ENCODE results near the gene S100A2.
A peak's percentile ranks its signal among the peaks of the same experiment; 100 is the strongest.

The S100A2 gene

DNA sequence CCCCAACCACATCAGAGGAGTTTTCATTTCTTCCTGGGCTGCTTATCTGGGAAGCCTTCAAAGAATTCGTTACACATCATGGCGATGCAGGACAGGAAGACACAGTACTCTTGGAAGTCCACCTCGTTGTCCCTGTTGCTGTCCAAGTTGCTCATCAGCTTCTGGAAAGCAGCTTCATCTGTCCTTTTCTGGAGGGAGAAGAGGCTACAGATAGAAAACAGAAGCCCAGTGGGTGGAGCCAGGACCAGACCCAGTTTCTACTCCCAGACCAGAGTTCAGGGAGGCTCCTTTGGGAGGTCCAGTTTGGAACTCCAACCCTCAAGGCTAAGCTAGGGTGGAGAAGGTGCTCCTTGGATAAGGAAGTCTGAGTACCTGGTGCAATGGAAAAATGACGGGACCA, 21.9 kb downstream of the S100A2 start:
- DNase-seq = no peak

DNA sequence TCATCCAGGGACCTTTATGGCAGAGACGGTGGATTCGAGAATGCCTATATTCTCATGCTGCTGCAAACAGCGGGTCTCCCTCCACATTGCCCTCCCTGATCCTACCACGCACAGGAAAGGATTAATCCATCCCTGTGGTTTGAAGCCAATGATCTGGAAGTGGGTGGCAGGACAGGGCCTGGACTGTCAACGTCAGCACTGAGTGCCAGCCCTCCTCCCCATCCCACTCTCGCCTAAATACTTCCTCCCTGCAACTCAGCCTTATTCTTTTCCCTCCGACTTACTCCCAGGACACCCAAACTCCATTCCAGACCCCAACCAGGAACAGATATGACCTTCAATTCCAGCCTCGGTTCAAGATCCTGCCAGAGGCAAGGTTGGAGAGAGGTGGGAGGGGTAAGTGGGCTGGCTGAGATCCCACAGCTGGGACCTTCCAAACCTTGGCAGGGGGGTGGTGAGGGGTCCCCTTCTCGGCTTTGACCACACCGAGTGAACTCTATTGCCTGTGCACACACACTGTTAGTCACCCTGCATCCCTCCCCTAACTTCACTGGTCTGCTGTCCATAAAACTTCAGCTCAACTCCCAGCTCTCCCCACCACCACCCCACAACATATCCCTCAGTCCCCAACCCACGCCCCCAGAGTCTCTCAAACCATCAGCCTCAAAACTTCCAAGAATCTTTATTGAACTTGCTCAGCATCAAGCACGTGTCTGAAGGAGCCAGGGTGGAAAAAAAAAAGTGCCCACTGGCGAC, 22.5 kb downstream of the S100A2 start:
- no peak for DNase-seq

DNA sequence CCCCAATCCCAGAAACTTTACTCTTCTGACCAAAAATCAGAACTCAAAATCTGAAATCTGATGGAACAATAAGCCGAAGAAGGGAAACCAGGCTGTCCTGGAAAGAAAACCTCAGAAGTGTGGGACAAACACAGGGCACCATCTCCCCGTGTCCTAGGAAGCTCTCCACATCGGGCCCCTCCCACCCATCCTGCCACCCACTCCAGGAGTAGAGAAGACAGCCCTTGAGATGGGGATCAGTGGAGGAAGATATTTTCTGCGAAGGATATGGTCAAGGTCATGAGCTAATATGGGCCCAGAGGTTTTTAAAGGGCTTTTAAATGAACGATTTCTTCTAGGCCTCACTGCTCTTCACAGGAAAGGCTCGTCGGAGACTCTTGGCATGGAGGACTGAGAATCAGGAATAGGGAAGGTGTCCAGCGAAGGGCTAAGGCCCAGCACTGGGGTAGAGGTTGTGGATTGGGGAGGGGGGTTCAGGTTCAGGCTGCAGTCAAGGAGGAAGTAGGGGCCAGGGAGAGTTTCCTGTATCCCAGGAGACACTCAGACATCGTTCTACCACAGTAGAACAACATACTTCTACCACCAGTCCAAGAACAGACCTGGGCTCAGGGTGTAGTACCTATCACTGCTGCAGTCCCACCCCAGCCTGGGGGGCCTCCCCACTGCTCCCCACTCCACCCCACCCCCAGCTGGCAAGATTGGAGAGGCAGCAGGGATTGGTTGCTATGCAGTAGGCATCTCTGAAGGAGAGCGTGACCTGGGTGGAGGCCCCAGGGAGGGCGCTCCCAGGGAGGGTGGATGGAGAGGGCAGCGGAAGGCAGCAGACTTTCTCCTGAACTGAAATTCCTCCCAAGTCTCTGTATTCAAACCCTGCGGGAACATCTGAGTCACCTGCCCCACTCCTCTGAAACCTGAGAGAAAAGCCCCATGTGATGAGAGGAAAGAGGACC, 23.7 kb downstream of the S100A2 start:
- no peak for DNase-seq

DNA sequence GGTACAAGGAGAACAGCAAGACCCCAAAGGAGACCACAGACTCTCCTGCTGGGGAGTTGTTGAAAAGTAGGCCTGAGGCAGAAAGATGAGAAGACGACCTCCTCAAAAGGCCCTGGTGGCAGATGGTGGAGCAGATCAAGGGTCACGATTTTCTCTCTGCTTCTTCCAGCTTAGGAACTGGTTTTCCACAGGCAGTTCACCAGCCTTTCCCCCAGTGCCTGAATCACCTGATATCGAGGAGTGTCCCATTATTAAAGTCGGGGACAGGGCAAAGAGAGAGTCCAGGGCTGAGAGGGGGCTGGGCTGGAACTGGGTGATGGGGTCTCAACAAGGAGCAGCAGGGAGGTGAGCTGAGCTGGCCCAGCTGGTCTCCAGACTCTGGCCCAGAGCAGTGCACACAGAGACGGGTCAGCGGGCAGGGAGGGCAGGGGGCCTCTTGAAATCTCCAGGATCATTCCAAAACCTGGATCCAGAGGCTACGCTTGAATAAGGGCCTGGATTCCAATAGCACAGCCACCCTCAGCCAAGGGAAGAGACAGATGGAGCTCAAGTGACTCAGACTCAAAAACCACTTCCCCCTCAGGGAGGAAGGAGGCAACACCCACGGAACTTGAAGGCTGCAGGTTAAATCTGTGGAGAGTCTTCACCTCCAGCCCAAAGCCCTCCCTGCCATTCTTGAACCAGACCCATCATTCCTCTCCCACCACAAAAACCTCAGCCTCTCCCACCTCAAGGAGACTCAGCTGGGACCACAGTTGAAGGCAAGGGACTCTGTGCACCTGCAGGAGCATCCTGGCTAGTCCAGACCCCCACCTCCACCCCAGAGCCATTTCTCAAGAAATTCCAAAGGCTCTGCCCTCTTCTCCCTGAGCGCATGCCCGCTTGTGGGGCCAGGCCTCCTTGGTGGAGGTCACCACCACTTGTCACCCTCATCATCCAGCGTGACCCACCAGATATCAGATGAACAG, 25.0 kb downstream of the S100A2 start, which contains the start of gene S100A5:
Gene S100A5 (minus strand): TSS at position 541 of the 968 bp plus-strand sequence. CDS start 743 bp downstream, outside the sequence.
- DNase-seq = peak; percentile 76 to 84 (median 78)

DNA sequence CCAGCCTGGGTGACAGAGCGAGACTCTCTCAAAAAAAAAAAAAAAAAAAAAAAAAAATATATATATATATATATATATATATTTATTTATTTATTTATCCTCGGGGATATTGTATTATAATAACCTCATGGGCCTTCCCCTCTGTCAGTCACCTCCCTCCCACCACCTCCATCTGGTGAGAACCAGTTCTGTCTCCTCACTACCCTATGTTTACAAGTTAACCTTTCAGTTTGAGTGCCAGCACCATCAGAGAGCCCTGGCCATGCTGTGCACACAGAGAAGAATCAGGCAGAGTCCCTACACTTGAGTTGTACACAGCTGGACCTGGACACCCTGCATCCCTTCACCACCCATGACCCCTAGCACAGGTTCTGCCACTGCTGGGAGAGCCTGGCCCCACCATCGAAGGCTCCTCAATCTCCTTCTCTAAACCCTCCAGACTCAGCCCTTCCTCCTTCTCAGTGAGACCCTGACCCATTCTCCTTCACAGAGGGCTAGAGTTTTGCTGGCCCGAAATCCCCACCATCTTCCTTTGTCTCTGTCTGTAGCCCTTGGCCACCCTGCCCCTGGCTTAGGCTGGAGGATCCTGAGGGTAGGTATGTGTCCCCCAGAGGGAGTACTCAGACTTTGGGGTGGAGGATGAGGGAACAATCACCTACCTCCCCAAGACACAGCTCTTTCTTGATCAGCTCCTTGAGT, 26.1 kb downstream of the S100A2 start:
- DNase-seq = no peak

DNA sequence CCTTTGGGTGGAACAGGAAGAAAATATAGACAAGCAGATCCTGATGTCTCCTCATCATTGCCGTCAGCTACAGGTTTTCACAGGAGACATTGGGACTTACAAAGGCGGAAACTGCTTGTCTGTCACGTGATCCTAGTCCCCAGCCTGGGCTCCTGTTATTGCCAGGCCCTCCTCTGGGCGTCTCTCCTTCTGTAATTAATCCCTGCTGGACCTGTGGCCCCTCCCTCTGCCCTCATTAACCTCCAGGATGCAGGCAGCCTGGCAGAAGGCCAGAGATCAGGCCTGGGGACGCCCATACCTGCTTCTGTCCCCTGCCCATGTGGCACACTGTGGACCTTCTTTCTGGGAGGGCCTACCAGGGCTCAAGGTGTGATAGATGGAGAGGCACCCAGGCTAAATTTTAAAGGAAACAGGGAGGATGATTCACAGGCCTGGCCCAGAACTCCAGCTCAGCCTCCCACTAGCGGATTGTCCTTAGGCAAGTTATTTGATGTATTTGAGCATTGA, 27.3 kb downstream of the S100A2 start:
- DNase-seq = no peak

DNA sequence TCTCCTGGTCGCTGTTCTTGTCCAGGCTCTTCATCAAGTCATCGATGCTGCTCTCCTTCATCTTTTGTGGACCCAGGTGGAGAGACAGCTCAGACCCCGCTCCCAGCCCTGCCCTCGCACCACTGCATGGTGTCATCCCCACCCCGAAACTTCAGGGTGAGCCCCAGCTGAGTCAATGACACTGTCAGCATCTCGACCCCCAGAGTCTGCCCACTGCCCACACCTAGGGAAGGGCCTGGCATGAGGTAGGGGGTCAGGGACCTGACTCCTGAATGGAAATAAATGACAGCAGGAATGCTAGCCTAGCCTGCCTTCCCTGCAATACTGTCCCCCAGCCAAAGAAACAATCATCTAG, 28.3 kb downstream of the S100A2 start:
- no peak for DNase-seq

DNA sequence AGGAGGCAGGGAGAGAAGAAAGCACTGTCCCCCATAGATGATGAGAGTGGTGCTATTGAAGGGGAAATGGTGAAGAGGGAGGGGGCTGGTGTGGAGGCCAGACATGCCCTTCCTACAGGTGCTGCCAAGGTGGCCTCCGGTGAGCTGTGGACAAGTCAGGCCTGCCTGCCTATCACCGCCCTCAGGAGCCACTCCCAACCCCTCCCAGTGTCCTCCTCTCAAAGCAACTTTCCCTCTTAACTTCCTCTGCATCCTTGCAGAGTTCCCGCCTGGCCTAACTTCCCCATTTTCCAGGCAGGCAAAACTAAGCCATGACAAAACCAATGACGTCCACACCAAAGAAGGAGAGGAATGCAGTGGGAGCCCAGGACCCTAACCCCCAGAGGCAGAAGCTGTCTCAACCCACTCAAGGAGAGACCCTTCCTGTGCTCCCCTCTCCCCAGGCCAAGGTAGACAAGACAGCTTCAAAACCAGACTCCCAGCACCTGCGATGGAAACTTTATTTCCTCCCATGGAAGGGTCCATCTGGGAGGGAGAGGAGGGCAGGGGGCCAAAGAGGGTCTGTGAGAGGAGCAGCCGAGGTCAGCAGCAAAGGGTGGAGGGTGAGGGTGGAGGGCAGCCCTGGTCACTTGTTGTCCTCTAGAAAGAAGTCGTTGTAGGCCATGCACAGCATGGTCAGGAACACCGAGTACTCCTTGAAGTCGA, 28.8 kb downstream of the S100A2 start:
- DNase-seq = peak; percentile 76 to 82 (median 82)

DNA sequence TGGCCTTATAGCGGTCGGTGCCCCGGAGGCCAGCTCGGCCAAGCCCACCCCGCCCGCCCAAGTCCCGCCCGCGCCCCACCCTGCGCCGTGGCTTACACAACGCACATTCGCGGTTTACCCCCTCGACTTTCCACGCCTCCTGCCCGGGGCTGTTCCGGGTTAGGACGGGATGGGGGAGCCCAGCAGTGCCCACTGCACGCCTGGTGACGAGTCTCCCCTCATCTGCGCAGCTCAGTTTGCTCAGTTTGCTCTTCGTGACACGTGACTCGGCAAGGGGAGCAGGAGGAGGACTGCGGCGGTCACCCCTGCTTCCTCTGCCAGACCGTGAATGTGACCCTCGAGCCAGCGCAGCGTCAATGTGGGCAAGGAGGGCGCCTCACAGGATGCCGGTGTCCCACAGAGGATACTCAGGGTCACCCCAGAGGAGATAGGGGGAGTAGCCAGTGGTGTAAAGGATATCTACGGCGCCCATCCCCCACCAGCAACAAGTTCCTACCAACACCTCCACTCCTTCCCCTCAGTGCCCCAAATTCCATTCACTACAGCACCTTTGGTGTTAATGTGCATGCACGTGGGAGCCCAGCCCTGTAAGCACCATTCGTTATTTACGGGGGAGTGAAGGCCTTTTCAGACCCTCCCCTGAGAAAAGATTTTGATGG, 29.5 kb downstream of the S100A2 start:
- DNase-seq = peak; percentile 87 to 92 (median 88)

DNA sequence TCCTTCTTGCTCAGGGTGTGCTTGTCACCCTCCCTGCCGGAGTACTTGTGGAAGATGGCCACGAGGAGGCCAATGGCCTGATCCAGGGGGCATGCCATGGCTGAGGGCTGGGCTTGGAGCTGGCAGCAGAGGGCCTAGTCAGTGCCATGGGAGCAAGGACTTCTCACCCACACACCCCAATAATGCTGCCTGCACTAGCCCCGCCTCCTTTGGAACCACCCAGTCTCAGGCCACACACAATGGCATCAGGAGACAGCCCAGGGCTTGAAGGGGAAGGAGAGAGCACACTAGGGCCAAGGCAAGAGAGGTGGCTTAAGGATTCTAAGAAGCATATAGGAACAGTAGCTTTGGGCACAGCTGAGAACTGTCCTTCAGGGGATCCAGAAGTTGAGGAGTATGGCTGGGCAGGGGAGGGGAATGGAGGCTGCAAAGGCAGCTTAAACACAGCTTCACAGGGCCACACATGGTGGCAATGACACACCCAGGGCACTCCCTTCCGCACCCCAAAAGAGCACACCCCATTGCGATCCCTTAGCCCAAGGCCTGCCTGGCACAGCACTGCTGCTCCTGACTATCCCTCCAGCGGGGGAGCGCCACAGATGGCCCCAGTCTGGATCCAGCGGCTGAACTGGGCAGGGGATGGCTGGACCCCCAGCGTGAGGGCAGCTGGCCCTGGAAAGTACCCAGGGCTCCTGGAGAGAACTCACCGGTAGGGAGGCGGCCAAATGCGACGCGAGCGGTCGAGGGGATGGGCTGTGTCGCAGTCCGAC, 30.2 kb downstream of the S100A2 start, which contains the start of gene S100A6:
Gene S100A6 (minus strand): TSS at position 750 of the 770 bp plus-strand sequence. CDS start 652 bp downstream, at position 98.
- peak; percentile 78 to 88 (median 80) for DNase-seq

DNA sequence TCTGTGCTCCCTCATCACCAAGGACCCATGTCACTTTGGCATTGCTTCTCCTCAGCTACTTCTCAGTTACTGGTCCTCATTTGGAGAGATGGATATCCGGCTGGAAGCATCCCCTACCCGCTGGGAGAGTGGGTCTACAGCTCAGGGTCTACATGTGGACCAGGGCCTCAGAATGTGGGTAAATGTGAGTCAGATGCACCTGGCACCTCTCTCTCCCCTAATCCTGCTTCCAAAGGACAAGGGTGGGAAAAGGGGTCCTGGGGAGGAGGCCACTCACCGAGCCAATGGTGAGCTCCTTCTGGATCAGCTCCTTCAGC, 30.8 kb downstream of the S100A2 start:
- peak in 1 of 3 donors; percentile 17 for DNase-seq

DNA sequence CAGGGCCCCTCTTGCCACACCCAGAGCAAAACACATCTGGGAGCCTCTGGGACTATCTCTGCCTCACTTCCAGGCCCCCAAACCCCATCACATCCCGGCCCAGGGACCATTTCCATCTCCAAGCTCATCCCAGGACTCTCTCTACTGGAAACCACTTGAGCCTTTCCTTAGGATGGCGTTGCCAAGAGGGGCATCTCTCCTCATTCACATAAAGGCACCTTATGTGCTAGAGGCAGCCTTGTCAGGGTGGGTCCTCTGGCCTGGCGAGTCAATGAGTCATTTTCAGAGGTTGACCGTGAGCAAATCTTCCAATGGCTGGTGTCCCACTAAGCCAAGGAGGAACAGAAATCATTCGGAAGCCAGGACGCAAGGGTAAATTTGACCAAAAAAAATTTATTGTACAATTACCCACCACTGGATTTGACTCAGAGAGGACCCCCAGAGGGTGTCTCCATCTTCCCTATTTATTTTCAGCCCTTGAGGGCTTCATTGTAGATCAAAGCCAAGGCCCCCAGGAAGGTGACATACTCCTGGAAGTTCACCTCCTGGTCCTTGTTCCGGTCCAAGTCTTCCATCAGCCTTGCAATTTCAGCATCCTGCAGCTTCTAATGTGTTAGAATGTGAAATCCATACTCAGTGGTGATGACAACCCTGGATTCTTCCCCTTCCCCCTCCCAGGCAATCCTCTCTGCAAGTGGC, 31.3 kb downstream of the S100A2 start:
- peak; percentile 42 to 54 (median 50) for DNase-seq

DNA sequence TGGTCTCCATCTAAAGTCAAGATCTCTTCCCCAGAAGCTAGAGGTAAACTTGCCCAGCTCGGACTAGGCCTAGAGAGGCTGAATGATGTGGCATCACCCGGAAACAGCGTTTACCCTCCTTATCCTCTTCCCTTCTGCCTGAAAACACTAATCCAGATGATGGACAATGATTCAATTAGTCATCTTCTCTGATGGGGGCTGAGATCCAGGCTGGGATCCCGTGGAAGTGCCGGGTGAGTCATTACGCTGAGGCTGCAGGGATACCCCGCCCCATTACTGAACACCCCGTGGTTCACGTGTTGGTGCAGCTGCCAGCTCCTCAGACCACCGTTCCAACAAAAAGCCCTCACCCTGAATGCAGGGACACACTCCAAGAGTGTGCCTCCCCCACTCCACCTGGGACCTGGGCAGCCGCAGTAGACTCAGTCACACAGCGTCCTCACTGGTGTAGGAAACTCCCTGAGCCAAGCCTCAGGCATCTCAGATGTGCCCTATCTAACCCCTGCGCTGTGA, 31.9 kb downstream of the S100A2 start:
- peak; percentile 83 to 88 (median 86) for DNase-seq

DNA sequence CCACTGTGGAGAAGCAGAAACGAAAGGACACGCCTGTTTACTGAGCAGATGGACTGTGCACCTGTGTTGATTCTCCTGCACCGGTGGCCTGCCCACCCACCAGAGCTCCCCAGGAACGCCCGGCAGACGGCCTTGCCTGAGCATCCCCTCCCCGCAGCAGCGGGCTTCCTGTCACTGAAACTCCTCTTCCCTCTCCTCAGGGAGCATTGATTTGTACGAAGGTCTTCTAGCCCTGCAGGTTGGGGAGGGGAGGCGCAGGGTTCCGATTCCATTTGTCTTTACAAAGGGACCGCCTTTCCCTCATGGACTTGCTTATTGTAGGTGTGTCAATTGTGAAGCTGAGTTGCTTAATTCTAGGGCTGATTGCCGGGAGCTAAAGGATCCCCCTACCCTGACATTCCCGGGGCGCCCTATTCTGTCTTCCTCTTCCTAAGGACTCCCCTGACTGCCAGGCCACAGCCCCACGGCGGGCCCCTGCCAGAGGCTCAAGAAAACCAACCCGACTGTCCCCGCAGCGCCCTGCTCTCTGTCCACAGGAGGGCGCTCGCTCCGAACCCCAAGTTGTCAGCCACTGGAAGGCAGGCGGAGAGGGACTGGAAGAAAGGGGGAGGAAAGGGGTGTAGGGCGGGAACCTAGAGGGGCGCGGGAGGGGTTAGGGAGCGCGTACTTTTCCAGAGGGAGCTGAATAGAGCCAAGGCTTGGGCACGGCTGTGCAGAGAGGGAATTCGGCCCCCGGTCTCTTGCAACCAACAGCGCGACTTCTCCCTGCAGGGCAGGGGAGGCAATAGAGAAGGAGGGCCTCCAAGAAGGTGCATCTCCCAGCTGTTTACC, 32.7 kb downstream of the S100A2 start:
- DNase-seq = peak; percentile 81 to 90 (median 86)

DNA sequence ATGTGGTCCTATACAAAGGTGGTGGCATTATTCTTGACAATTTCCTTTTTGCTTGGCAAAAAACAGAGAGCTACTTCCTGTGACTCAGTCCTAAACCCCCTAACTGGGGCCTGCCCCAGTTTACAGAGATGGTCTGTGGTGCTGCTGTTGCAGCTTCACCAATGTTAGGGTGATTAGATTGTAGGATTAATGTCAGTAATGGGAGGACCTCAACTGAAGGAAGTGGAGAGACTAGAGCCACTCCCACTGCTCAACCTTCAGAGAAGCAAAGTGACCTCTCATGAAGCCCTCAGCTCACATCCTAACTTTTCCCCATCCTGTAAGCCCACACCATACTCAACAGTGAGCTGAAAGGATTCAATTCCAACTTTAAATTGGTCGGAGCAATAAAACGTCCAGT, 33.5 kb downstream of the S100A2 start:
- DNase-seq = no peak

DNA sequence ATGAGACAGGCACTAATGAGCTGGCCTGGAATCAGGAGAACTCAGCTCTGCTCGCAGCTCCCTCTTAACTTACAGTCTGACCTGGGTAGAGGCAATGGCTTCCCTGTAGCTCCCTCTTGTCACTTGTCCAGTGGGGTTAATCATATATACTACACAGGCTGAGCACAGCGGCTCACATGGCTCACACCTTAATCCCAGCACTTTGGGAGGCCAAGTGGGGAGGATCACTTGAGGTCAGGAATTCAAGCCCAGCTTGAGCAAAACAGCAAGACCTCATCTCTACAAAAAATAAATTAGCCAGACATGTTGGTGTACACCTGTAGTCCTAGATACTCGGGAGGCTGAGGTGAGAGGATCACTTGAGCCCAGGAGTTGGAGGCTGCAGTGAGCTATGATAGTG, 34.0 kb downstream of the S100A2 start:
- no peak for DNase-seq

DNA sequence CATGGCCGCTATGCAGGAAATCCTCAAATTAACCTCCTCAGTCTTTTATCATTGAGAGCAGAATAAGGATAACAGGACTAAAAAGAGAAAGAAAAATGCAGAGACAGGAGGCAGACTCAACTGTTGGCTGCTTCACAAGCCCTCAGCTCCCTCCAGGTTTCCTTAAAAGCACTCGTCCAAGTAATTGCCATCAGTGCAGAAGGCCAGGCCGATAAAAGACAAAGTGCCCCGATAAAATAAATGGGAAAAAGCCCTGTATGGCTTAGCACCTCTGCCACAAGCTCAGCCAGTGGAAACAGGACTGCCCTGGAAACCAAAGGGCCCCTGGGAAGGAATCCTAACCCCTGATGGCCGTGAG, 38.0 kb downstream of the S100A2 start:
- peak in 1 of 3 donors; percentile 6 for DNase-seq
